ENCODE results near the gene ISG20.

DNA sequence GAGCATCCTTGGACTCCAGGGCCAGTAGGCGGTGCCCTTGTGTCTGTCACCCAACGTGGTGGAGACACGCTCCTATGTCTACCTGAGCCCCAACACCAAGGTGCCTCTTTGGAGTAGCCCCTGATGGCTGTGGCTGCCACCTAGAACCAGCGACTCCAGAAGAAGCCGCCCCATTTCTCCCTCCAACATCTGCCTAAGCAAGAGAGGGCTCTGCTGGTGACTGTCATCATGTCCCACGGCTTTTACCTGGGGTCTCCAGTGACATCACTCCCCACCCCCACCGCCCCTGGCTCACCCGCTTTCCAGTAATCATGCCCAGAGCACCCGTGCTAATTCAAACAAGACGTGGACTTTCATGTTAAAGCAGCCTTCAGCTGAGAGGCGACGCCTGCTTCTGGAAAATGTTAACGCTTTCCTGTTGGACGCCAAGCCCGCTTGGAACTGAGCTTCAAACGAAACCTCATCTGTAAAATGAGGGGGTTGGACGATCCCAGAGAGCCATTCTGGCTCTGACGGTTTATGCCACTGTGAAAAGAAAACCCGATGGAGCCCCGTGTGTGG, 57.0 kb downstream of the ISG20 start:
- TF ChIP-seq, protein P1, sequence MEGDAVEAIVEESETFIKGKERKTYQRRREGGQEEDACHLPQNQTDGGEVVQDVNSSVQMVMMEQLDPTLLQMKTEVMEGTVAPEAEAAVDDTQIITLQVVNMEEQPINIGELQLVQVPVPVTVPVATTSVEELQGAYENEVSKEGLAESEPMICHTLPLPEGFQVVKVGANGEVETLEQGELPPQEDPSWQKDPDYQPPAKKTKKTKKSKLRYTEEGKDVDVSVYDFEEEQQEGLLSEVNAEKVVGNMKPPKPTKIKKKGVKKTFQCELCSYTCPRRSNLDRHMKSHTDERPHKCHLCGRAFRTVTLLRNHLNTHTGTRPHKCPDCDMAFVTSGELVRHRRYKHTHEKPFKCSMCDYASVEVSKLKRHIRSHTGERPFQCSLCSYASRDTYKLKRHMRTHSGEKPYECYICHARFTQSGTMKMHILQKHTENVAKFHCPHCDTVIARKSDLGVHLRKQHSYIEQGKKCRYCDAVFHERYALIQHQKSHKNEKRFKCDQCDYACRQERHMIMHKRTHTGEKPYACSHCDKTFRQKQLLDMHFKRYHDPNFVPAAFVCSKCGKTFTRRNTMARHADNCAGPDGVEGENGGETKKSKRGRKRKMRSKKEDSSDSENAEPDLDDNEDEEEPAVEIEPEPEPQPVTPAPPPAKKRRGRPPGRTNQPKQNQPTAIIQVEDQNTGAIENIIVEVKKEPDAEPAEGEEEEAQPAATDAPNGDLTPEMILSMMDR (conservative IDR thresholded peaks at IDR 0.05; ENCODE audit: low read length), result no peak
- TF ChIP-seq EZH2phosphoT487 (IDR thresholded peaks at IDR 0.05; ENCODE audit: borderline replicate concordance), result no peak

All from Loucy (cell line).